Activated CD8-positive, alpha-beta memory T cell treated with anti-CD3 and anti-CD28 coated beads, Interleukin-2, amount 50 U/mL, for 1 hour (primary cell): ENCODE data around the gene ADTRP.

Source experiments
- DNase-seq: peaks from one replicate; pipeline ENCODE4 v3.0.0-alpha.2; 2020; ENCODE audit errors: extremely low read depth

Gene ADTRP

GRCh38 chr6:11722805-11723631 lies 55.6 kb downstream of the ADTRP start:
- no peak for DNase-seq

GRCh38 chr6:11722220-11722619 lies 56.4 kb downstream of the ADTRP start:
- no peak for DNase-seq

GRCh38 chr6:11718463-11718862 lies 60.1 kb downstream of the ADTRP start:
- no peak for DNase-seq

GRCh38 chr6:11718031-11718430 lies 60.6 kb downstream of the ADTRP start:
- DNase-seq, result no peak

DNA sequence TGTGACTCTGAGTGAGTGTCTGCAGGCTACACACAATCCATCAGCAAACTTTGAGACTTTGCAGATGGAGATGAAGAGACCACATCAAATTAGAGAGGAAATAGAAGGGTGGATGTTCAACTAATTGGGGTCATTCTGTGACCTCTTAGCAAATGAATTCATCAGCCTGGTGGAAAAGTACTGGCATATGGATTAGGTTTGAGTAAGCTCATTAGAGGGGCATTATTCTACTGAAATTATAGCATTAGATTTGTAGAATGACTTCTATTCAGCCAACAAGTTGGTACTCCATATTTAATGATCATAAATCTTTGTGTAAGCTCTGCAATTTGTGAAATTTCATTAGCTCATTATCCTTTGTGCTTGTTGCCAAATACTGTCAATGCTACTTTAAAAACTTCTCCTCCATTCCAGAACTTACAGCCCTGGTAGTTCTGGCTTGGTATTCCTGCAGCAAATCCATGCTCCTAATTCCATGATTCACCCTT lies 63.8 kb downstream of the ADTRP start:
- DNase-seq, result no peak

GRCh38 chr6:11714116-11714797 lies 64.3 kb downstream of the ADTRP start:
- DNase-seq, result no peak

GRCh38 chr6:11712760-11713159 lies 65.8 kb downstream of the ADTRP start:
- DNase-seq, result no peak

- no peak for DNase-seq
These were observed 66.5 kb downstream of the ADTRP start for GRCh38 chr6:11711984-11712711.

- DNase-seq, result no peak
These were observed 67.3 kb downstream of the ADTRP start for GRCh38 chr6:11711003-11711983.

- DNase-seq, result no peak
These were observed 68.3 kb downstream of the ADTRP start for GRCh38 chr6:11710311-11710761.

GRCh38 chr6:11706171-11706570 lies 72.4 kb downstream of the ADTRP start:
- no peak for DNase-seq

DNA sequence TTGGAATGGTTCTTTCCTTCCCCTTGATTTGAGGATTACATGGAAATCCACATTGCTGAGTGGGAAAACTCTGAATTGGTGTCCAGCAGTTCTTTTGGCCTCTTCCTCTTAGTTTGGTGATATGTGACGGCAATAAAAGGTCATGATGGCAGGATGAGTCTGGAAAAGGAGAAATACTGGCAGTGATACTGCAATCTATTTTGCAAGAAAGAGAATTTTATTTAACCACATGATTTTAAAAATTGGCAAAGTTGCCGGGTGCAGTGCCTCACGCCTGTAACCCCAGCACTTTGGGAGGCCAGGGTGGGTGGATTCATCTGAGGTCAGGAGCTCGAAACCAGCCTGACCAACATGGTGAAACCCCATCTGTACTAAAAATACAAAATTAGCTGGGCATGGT lies 73.1 kb downstream of the ADTRP start:
- DNase-seq, result no peak

DNA sequence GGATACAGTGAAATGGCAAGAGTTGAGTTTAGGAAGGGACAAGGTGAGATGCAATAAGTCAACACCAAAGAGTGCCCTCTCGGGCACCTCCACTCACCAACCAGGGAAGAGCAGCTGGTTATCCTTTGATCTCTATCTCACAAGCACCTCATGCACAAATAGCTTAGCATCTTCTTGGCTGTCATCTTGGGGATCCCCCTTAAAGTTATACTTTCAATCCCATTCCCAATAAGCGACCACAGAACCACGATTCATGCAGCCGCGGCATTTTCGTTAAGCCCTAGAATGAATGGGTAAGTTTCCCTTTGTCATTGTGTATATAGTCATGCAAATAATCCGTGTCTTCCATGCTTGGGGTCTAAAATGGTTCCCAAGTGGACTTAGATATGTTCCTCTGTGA lies 73.5 kb downstream of the ADTRP start:
- DNase-seq, result no peak

DNA sequence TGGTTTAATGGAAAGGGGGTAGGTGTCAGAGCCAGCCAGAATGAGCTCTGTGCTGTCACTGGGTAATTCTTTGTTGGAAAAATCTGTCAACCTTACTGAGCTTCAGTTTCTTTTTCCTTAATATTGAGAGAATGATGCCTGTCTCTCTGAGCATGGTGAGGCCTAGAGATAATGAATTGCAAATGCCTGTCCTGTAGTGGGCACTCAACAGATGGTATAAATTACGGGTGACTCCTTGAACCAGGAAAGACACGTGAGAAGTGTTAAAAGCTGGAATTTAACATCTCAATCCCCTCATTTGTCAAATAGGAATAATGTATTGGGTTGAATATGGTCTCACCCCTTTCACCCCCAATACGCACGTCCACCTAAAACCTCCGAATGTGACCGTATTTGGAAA lies 74.9 kb downstream of the ADTRP start:
- DNase-seq, result no peak

DNA sequence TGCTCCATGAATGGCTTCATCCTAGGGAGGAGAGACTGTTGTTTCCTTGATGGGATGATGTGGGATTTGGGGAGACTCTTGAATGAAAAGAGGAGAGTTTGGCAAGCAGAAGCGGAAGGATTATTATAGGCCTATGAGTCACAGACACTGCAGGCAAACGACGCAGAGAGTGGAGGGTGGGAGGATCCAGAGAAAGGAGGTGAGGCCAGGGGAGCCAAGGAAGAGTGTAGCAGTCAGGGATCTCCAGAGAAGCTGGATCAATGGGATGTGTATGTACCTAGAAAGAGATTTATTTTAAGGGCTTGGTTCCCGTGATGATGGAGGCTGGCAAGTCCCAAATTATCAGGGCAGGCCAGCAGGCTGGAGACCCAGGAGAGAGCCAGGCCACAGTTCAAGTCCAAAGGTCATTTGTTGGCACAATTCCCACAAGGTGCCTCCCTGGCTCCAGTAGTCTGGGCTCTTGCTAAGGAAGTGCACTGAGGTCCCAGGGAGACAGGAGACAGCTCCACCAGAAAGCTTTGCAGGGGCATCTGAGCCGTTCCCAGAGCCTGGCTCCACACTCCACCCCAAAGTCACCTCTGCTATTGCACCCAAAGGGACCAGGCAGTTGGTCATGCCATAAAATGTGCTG lies 76.0 kb downstream of the ADTRP start:
- DNase-seq, result no peak

GRCh38 chr6:11702089-11702488 lies 76.5 kb downstream of the ADTRP start:
- DNase-seq, result no peak

DNA sequence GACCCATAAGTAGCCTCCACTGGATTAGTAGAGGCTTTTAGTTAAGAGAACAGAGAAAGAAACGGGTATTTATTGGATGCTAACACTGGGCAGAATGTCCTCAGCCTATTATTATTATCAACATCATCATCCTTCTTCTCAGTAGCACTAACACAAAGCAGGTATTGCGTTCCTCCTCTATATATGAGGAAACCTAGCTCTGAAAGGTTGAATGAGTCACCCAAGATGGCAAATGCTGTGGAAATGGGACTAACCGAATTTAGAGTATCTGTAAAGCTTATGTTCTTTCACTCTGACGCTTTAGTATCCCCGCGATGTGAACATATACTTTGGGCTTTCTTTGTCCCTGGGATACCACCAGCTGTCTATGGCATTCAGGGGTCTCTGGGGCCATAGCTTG lies 77.0 kb downstream of the ADTRP start:
- DNase-seq, result no peak

DNA sequence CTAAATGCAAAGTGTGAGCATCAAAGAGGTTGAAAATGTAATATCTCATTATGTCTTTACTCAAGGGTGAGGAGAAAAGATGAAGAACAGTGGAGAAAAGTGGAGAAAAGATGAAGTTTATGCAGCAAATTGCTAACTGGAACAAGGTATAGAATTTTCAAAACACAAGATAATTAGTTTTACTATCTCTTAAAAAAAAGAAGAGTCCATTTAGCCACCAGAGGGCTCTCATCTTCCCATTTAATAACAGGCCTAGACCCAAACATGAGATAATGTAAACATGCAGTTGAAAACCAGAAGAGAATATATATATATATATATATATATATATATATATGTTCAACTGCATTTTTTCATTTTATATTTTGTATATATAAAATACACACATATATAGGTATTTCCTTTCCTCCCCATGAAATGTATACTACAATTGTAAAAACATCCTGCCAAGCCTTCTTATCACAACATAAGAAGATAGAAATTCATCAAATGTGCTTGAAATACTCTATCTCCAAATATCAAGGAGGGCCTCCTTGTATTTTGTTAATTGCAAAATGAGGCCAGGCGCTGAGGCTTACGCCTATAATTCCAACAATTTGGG lies 78.4 kb downstream of the ADTRP start:
- no peak for DNase-seq

DNA sequence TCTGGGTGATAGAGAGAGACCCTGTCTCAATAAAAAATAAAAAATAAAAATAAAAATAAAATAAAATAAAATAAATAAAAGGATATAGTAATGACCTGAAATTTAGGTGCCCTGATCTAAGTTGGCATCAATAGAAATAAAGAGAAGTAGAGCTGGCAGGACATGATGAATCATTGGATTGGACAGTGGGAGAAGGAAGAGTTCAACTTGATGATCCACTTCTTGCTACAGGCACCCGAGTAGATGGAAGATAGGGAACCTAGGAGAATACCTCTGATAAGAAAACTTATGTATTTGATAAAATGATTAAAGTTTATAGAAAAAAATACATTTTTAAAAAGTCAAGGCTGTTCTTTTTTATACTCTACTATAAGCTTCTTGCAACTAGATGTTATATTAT lies 79.0 kb downstream of the ADTRP start:
- no peak for DNase-seq
